Glomerular visceral epithelial cell (primary cell): ENCODE data around the gene IL17F.
"Not testable (repeated sequence)": the region's sequence is repeated elsewhere in the genome, so short reads cannot be mapped to it uniquely, and the experiment has no call there.

Source experiments
- DNase-seq: peaks from one replicate; pipeline ENCODE4 v3.0.0-alpha.2; 2016; ENCODE audit errors: extremely low spot score

The IL17F gene

GRCh38 chr6:52245425-52245824 is 1.1 kb upstream of the IL17F start:
- DNase-seq, result no peak

- no peak for DNase-seq
Measured at GRCh38 chr6:52243282-52243893, 912 bp downstream of the IL17F start.

- no peak for DNase-seq
Measured at GRCh38 chr6:52241819-52242218, 2.5 kb downstream of the IL17F start.

- peak; percentile 77 for DNase-seq
Measured at GRCh38 chr6:52233975-52234823, 10.1 kb downstream of the IL17F start.

GRCh38 chr6:52233005-52233404 is 11.3 kb downstream of the IL17F start:
- DNase-seq, result no peak

GRCh38 chr6:52231406-52232127 is 12.7 kb downstream of the IL17F start:
- no peak for DNase-seq

- no peak for DNase-seq
Measured at GRCh38 chr6:52230685-52231084, 13.6 kb downstream of the IL17F start.

GRCh38 chr6:52227495-52227894 is 16.8 kb downstream of the IL17F start:
- no peak for DNase-seq

- peak; percentile 84 for DNase-seq
Measured at GRCh38 chr6:52221302-52221701, 23.0 kb downstream of the IL17F start.

GRCh38 chr6:52217761-52218160 is 26.5 kb downstream of the IL17F start:
- no peak for DNase-seq

- DNase-seq, result no peak
Measured at GRCh38 chr6:52216932-52217575, 27.2 kb downstream of the IL17F start.

GRCh38 chr6:52215787-52216186 is 28.5 kb downstream of the IL17F start:
- DNase-seq, result no peak

- no peak for DNase-seq
Measured at GRCh38 chr6:52213127-52213526, 31.2 kb downstream of the IL17F start.

- no peak for DNase-seq
Measured at GRCh38 chr6:52210227-52210626, 34.1 kb downstream of the IL17F start.

GRCh38 chr6:52209770-52210169 is 34.5 kb downstream of the IL17F start:
- DNase-seq, result no peak

- DNase-seq, result no peak
Measured at GRCh38 chr6:52208612-52209011, 35.7 kb downstream of the IL17F start.

- DNase-seq, result no peak
Measured at GRCh38 chr6:52207066-52207465, 37.2 kb downstream of the IL17F start.

GRCh38 chr6:52201493-52201892 is 42.8 kb downstream of the IL17F start:
- DNase-seq, result no peak

- no peak for DNase-seq
Measured at GRCh38 chr6:52201046-52201445, 43.3 kb downstream of the IL17F start.

- DNase-seq, result not testable (repeated sequence)
Measured at GRCh38 chr6:52200088-52200487, 44.2 kb downstream of the IL17F start.

GRCh38 chr6:52195886-52196285 is 48.4 kb downstream of the IL17F start:
- no peak for DNase-seq

- DNase-seq, result no peak
Measured at GRCh38 chr6:52191824-52192223, 52.5 kb downstream of the IL17F start.
